Activated CD8-positive, alpha-beta memory T cell treated with anti-CD3 and anti-CD28 coated beads, Interleukin-2, amount 50 U/mL, for 48 hours (primary cell): ENCODE results near the gene POTED.
"Not testable (repeated sequence)": the region's sequence is repeated elsewhere in the genome, so short reads cannot be mapped to it uniquely, and the experiment has no call there.

Source experiments
- DNase-seq: peaks from one replicate; pipeline ENCODE4 v3.0.0-alpha.2; 2020

The POTED gene

DNA sequence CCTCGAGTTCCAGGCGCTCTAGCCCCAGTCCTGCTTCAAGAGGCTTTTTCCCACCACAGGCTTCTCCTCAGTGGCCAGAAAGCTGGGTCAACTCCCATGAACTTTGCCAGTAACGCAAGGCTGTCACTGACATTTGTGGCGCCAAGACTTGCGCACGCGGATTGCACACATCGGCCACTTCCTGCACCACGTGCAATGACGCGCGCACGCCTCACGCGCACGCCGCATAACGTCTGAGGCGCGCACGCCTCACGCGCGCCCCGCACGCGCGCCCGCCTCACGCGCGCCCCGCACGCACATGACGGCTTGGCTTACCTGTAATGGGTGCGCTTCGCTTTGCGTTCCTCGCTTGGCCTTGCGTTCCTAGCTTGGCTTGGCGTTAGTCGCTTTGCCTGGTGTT is at the start of gene POTED:
POTED (plus strand) TSS at position 301 of the 400 bp plus-strand sequence. CDS start 452 bp downstream, outside the sequence.
- not testable (repeated sequence) for DNase-seq

DNA sequence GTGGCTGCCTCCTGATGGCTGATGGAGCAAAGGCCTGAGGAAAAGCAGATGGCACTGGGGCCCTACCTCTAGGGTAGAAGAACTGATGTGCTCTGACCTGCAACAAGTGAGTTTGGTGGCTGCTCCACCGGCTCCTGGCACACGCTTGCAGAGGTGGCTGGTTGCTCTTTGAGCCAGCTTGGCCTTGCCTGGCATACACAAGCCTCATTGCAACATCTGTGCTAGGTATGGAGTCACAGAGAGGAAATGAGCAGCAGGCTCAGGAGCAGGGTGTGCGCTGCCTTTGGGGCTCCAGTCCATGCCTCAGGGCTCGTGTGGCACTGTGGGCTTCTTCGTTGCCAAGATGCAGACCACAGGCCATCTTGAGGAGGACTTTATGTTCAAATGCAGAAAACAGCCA is 40.5 kb downstream of the POTED start:
- DNase-seq, result not testable (repeated sequence)

DNA sequence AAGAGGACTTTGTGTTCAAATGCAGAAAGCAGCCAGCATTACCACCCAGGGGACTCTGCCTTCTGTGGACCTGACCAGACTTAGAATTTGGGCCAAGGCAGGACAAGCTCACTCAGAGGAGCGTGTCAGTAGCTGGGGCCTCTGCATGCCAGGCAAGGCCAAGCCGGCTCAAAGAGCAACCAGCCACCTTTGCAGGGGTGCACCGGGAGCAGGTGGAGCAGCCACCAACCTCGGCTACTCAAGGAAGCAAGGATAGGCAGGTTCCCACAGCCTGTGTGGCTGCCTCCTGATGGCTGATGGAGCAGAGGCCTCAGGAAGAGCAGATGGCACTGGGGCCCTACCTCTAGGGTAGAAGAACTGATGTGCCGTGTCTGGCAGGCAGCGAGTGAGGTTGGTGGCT is 42.2 kb downstream of the POTED start:
- DNase-seq, result not testable (repeated sequence)
